SK-MEL-5 (cell line): ENCODE measurements around the gene HOXB7. TPM values are rescaled to one million over a fixed set of nuclear protein-coding genes. Genes with fewer than 3 reads are reported as not detected.
A peak's percentile ranks its signal among the peaks of the same experiment; 100 is the strongest.

Experiments used
- DNase-seq: peaks from one replicate; pipeline ENCODE4 v3.0.0-alpha.2; 2016; ENCODE audit warnings: low read depth, low spot score
- in situ Hi-C: cut with HindIII; loops from 2 replicates; pipeline ENCODE4 v1.10.0; 2016; ENCODE audit warnings: low sequenced_read_pairs, high pct_unique_total_duplicates, low pct_unique_long_range_greater_than_20kb
- total RNA-seq: library from RNA; depleted of rRNA; stranded (reverse); fragments of >200 nt; shearing (Covaris generic); gene quantifications from 2 replicates; pipeline ENCODE4 v1.2.3, GENCODE V29; 2014

HOXB7 gene
- total RNA-seq, 1 experiment from 2014 or later: 12.1 TPM

GRCh38 chr17:48603959-48604769, 6.7 kb downstream of the HOXB7 start:
- in situ Hi-C loops: no loop called here
- peak; percentile 78 for DNase-seq

GRCh38 chr17:48601539-48602425, 9.0 kb downstream of the HOXB7 start:
- in situ Hi-C loops: no loop called here
- DNase-seq: no peak

DNA sequence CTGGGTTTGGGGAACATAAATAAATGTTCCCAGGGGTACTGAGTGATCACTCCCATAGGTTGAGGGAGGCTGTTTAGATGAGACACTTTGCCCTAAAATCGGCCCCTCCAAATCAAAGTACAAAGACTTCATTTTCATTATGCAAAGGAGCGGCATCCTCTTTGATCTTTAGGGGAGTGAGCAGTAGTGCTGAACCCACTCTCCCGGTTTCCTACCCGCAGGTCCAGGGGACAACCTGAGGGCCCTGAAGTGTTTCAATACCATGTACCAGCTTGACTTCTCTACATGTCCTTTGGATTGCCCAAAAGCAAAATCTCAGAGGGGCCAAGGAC, 9.6 kb downstream of the HOXB7 start:
- DNase-seq: no peak
- in situ Hi-C loops: no loop called here

GRCh38 chr17:48600244-48601098, 10.3 kb downstream of the HOXB7 start:
- no peak for DNase-seq
- in situ Hi-C loops: no loop called here

DNA sequence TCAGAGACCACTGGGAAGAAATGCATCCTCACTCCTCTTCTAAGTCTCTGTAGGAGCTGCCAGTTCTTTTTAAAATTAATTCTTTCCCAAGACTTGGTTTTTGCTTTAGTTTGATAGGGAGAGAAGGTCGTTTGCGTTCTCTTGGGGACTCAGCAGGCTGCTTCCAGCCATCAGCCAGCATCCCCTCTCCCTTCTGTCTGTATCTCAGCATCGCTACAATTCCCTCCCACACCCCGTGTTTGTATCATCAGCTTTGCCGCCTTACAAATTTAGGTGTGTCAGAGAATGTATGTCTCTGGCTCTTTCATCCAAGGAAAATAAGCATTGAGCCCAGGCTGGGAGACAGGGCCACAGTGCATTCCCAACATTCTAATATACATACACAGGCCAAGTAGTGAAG, 11.5 kb downstream of the HOXB7 start:
- DNase-seq: no peak
- in situ Hi-C loops: no loop called here

DNA sequence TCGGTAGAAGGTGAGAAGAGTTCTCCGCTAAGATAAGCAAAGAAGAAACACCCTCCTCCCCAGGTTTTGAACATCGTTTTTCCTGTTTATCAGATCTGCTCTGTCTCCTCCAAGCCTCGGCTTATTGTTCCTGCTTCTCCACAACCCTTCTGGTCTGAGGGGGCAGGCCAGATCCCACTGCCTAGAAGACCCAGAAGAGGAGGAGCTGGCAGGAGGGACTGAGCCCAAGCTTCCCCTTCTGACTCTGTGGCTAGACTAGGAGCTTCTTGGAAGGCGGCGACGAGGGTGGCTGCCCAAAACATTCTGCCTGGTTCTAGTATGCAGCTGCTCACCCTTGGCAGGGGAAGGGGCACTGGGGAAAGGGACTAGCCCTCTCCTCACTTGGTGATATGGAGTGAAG, 12.1 kb downstream of the HOXB7 start:
- DNase-seq: no peak
- in situ Hi-C loops: no loop called here

DNA sequence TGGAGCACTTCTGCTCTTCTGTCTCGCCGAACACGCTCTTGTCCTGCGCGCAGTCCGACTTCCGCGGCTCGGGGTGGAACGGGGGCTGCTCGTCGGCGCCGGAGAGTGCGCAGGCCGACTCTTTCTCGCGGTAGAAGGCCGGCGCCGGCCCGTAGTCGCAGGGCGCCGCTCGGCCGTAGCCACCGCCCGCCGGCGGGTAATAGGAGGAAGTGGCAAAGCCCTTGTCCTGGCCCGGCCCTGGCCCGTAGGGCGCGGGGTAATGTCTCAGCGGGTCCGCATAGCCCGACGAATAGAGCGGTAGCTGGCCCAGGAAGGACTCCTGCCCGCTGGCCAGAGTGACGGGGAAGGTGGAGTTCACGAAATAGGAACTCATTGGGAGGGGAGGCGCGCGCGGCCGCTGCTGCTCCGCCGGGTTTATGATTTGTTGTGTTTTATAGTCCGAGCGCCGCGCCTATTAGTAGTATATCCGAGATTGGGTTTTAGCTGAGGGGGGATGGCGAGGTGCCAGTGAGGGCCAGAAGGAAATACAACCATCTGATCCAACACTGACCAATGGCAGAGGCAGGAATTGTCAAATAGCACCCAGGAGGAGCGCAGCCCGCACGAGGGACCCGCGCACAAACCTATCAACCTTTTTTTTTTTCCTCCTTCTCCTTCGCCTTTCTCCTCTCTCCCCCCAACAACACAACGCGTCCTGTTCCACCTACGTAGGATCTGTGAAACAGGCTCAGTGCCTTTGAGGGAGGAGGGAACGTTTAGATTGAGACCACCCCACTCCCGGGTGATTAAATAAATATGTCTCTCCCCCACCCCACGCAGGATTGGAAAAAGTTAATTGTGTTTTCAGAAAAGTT, 12.8 kb downstream of the HOXB7 start:
- DNase-seq: no peak
- in situ Hi-C loops: no loop called here

DNA sequence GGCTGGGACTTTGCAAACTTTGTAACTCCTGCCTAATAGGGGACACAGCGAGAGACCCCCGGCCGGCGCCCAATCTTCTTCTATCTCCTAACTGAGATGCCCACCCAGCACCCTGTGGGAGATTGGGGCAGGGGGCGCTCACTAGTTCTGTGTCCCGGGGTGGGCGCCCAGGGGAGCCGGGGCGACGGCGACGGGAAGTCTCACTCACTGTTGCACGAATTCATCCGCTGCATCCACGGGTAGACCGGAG, 13.4 kb downstream of the HOXB7 start:
- in situ Hi-C loops: no loop called here
- no peak for DNase-seq

DNA sequence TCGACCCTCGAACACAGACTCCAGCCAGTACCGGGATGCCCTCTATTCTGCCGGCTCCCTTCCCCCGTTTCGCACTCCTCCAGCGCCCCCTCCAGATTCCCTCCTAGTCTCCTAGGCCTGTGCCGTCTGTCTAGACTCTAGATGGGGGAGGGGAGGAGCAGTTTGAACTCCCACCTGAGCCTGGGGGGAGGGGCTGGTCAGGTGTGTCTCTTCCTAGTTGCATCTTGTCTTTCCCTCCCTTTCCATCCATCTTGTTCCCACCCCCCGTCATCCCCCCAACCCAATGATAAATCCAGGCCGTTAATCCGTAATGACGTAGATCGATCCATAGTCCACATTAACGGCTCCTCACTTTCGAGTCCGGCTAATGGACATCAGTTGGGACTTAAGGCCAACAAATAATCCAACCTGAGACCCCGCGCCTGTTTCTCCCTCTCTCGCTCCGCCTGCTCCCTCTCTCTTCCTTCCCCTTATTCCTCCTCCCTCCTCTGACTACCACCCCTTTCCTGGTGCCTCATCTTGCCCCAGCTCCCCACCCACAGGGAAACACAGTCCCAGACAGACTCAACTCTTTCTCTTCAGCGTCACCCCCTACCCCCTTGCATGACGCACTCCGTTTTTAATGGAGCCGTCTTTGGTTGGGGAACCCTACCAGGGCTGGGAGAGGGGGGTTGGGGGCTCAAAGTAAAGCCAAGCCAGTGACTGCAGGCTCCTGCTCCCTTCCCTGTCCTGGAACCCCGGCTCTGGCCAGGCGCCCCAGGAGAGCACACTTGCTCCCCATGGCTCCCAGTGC, 13.9 kb downstream of the HOXB7 start:
- in situ Hi-C loops: no loop called here
- no peak for DNase-seq

- in situ Hi-C loops: no loop called here
- no peak for DNase-seq
Observed at GRCh38 chr17:48596000-48596734, 14.7 kb downstream of the HOXB7 start.

GRCh38 chr17:48595278-48595999, 15.4 kb downstream of the HOXB7 start:
- in situ Hi-C loops: no loop called here
- no peak for DNase-seq

- in situ Hi-C loops: no loop called here
- no peak for DNase-seq
Observed at GRCh38 chr17:48594538-48595277, 16.1 kb downstream of the HOXB7 start.

- peak; percentile 68 for DNase-seq
- in situ Hi-C loops: no loop called here
Observed at GRCh38 chr17:48593840-48594537, 16.8 kb downstream of the HOXB7 start.

DNA sequence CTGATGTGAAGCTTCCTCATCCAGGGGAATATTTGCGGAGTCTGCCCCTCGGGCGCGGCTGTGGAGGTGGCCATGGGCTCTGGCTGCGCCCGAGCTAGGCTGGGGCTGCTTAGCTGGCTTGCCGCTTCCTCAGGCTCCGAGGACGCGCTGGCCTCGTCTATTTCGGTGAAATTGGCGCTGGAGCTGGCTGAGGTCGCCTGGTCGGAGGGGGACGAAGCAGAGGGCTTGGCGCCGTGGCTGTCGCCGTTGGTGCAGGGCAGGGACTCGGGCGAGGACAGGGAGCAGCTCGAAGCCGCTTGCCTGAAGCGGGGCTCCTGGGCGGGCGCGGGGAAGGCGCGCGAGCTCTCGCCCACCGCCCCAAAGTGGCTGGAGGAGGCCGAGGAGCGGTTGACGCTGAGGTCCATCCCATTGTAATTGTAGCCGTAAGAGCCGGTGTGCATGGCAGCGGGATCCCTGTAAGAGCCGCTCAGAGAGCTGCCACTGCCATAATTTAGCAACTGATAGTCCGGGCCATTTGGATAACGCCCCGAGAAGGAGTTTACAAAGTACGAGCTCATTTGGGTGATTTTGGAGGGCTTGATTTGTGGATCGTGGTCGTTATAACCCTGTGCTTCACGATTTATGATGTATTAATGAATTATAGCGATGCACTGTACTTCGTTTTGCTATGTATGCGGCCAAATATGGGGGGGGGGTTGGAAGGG, 17.5 kb downstream of the HOXB7 start, which contains the start of gene HOXB5:
TSS of gene HOXB5 (minus strand) at position 654 of the 704 bp plus-strand sequence. CDS start at position 557, 97 bp downstream.
- in situ Hi-C loops: no loop called here
- no peak for DNase-seq
